PFSK-1 (cell line): ENCODE results near the gene RPS4Y2.

ENCODE experiments used
- FOXP2 ChIP-seq: optimal IDR thresholded peaks from 2 replicates; pipeline ENCODE3; 2011; ENCODE audit warnings: borderline replicate concordance, control low read depth, inconsistent platforms; ENCODE audit not compliant: insufficient read depth; ENCODE audit errors: extremely low read length, extremely low read depth
- POLR2AphosphoS5 ChIP-seq: IDR thresholded peaks from 2 replicates; pipeline ENCODE4 v1.6.1; 2012; ENCODE audit warnings: low read depth, mild to moderate bottlenecking, control low read depth, low read length, moderate library complexity
- REST ChIP-seq, 2 experiments: IDR thresholded peaks; 2 replicates each; pipeline versions ENCODE4 v1.6.1 to v1.8.0; 2011 to 2012; ENCODE audit warnings: low read depth in 2 of 2, low read length in 2 of 2, control low read depth in 1 of 2, inconsistent platforms in 1 of 2, mild to moderate bottlenecking in 1 of 2, moderate library complexity in 1 of 2; ENCODE audit not compliant: insufficient read depth in 1 of 2
- SIN3A ChIP-seq: IDR thresholded peaks from 2 replicates; pipeline ENCODE4 v1.6.1; 2012; ENCODE audit warnings: mild to moderate bottlenecking, low read length, moderate library complexity, borderline replicate concordance; ENCODE audit not compliant: insufficient read depth
- TAF1 ChIP-seq: IDR thresholded peaks from 2 replicates; pipeline ENCODE4 v1.6.1; 2012; ENCODE audit warnings: low read length, control low read depth, borderline replicate concordance; ENCODE audit not compliant: insufficient read depth

The RPS4Y2 gene

DNA sequence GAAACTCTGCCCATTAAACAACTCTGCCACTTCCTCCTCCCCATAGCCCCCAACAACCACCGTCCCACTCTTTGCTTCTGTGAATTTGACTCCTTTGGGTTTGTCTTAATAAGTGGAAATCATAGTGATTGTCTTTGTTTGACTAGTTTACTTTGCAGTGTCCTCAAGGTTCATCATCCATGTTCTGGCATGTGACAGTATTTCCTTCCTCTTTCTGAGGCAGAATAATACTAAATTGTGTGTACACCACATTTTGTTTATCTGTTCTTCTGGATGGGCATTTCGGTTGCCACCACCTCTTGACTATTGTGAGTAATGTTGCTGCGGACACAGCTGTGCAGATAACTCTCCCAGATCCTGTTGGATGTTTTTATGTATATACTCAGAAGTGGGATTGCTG lies 14.8 kb downstream of the RPS4Y2 start:
- TF ChIP-seq TAF1, result no peak
- no peak for TF ChIP-seq POLR2AphosphoS5
- no peak for TF ChIP-seq SIN3A

GRCh38 chrY:20776104-20776503 lies 20.2 kb downstream of the RPS4Y2 start:
- TF ChIP-seq TAF1, result no peak
- no peak for TF ChIP-seq POLR2AphosphoS5
- TF ChIP-seq FOXP2, result no peak
- no peak for TF ChIP-seq SIN3A

DNA sequence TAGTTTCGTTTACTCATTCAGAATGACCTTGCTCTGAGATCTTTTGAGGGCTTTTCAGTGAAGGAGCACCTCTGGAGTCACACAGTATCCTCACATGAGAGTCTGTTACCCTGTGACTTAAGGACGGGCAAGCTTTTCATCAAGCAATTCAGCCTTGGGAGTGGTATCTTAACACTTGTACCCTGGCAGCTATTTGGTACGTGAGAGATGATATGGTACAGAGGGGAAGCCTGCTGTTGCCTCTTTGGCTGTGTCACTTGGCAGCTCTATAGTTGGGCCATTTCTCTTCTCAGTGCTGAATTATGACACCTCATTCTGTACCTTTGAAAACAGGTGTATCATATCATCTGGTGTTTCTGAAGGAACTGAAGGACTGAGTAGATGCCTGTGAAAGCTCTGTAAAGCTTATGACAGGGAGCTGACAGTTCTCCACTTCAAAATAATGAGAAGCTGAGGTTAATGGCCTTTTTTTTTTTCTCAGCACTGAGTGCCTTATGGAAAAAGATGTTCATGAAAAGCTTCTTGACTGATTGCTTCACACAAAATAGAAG lies 24.3 kb downstream of the RPS4Y2 start:
- no peak for TF ChIP-seq TAF1
- no peak for TF ChIP-seq FOXP2
- no peak for TF ChIP-seq SIN3A
- TF ChIP-seq POLR2AphosphoS5, result no peak
- TF ChIP-seq REST (IDR thresholded peaks at IDR 0.05; ENCODE audit: insufficient read depth in 1 of 2, low read depth in 2 of 2, low read length in 2 of 2), result no peak

DNA sequence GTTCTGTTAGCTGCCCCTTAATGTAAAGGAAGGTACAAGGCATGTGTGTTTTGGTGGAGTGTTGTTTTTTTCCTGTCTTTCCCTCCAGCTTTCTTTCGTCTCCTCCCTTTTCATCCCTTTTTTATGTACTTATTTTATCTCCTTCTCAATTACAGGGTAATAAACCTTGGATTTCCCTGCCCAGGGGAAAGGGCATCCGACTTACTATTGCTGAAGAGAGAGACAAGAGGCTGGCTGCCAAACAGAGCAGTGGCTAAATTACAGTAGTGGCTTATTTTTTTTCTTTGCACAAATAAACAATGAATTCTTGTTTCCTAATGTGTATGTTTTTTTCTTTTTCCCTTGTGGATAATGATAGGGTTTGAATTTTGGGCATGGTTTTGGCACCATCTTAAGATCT lies 24.9 kb downstream of the RPS4Y2 start:
- TF ChIP-seq POLR2AphosphoS5 (no peak), TAF1 (no peak), SIN3A (no peak), REST (IDR thresholded peaks at IDR 0.05; ENCODE audit: insufficient read depth in 1 of 2, low read depth in 2 of 2, low read length in 2 of 2) (no peak), FOXP2 (no peak)

- no peak for TF ChIP-seq FOXP2
- no peak for TF ChIP-seq POLR2AphosphoS5
- no peak for TF ChIP-seq REST (IDR thresholded peaks at IDR 0.05; ENCODE audit: insufficient read depth in 1 of 2, low read depth in 2 of 2, low read length in 2 of 2)
- TF ChIP-seq TAF1, result no peak
- TF ChIP-seq SIN3A, result no peak
These were observed 25.5 kb downstream of the RPS4Y2 start for GRCh38 chrY:20781408-20781807.

DNA sequence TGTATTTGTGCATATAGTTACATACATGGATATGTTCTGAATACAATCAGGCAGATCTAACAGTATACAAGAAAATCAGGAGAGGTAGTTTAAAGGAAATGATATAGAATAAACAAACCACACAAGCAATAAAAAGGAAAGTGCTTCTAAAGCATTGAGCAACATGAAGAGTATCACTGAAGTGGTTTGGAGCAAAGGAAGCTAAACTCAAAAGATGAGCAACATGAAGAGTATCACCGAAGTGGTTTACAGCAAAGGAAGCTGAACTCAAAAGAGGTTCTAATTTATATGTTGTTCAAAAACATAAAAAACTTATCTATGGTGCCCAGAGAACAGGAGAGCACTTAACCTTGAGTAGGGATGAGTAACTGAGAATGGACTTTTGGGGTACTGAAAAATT lies 29.1 kb downstream of the RPS4Y2 start:
- TF ChIP-seq POLR2AphosphoS5 (no peak), TAF1 (no peak), REST (IDR thresholded peaks at IDR 0.05; ENCODE audit: insufficient read depth in 1 of 2, low read depth in 2 of 2, low read length in 2 of 2) (no peak), FOXP2 (no peak), SIN3A (no peak)
